ENCODE data around the gene ADRA2B. TPM values are rescaled to one million over a fixed set of nuclear protein-coding genes. Genes with fewer than 3 reads are reported as not detected.

The ADRA2B gene
- total RNA-seq, 1 donor from 2014 or later: 0.14 TPM

- Histone ChIP-seq H3K9me3 (no peaks in the 10 kb centered on the region), H3K36me3 (no peaks in the 10 kb centered on the region), H3K4me1 (no peaks in the 10 kb centered on the region), H3K4me3 (no peak overlapping the region), H3K27ac (no peak overlapping the region), H3K27me3 (no peaks in the 10 kb centered on the region)
- TF ChIP-seq CTCF (IDR thresholded peaks at IDR 0.05): no peak
- ATAC-seq: no peak
- DNase-seq: peak; percentile 47
- intact Hi-C loops (cut with DNase I): no loop called here
These were observed 32.1 kb downstream of the ADRA2B start for GRCh38 chr2:96083989-96084857.

GRCh38 chr2:96083064-96083939, 33.1 kb downstream of the ADRA2B start:
- intact Hi-C loops (cut with DNase I): no loop called here
- H3K27me3 ChIP-seq: no peaks in the 10 kb centered on the region
- no peak overlapping the region for H3K27ac ChIP-seq
- DNase-seq: peak; percentile 53
- peak; percentile 26 for ATAC-seq
- no peaks in the 10 kb centered on the region for H3K9me3 ChIP-seq
- no peaks in the 10 kb centered on the region for H3K36me3 ChIP-seq
- H3K4me1 ChIP-seq: no peaks in the 10 kb centered on the region
- H3K4me3 ChIP-seq: no peak overlapping the region
- TF ChIP-seq CTCF (IDR thresholded peaks at IDR 0.05): no peak

GRCh38 chr2:96082211-96083063, 33.9 kb downstream of the ADRA2B start:
- Histone ChIP-seq H3K4me1 (no peaks in the 10 kb centered on the region), H3K4me3 (no peak overlapping the region), H3K36me3 (no peaks in the 10 kb centered on the region), H3K27me3 (no peaks in the 10 kb centered on the region), H3K9me3 (no peaks in the 10 kb centered on the region), H3K27ac (no peak overlapping the region)
- no peak for TF ChIP-seq CTCF (IDR thresholded peaks at IDR 0.05)
- ATAC-seq (peak; percentile 84), DNase-seq (peak; percentile 47)
- intact Hi-C loops (cut with DNase I): no loop called here

DNA sequence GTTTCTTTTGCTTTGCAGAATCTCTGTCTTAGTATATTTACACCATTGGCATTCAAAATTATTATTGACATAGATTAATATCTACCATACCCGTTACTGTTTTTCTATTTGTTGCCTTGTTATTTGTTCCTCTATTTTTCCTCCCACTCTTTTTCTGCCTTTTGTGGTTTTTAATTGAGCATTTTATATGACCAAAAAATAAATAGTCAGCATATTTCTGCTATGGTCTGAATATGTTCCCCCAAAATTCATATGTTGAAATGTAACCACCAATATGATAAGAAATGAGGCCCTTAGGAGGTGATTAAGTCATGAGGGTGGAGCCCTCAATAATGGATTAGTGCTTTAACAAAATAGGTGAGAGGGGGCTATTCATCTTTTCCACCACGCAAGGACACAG, 35.3 kb downstream of the ADRA2B start:
- Histone ChIP-seq H3K4me3 (no peak overlapping the region), H3K27me3 (no peaks in the 10 kb centered on the region), H3K36me3 (no peaks in the 10 kb centered on the region), H3K9me3 (no peaks in the 10 kb centered on the region), H3K4me1 (no peaks in the 10 kb centered on the region), H3K27ac (no peak overlapping the region)
- intact Hi-C loops (cut with DNase I): no loop called here
- no peak for ATAC-seq
- TF ChIP-seq CTCF (IDR thresholded peaks at IDR 0.05): no peak
- no peak for DNase-seq

DNA sequence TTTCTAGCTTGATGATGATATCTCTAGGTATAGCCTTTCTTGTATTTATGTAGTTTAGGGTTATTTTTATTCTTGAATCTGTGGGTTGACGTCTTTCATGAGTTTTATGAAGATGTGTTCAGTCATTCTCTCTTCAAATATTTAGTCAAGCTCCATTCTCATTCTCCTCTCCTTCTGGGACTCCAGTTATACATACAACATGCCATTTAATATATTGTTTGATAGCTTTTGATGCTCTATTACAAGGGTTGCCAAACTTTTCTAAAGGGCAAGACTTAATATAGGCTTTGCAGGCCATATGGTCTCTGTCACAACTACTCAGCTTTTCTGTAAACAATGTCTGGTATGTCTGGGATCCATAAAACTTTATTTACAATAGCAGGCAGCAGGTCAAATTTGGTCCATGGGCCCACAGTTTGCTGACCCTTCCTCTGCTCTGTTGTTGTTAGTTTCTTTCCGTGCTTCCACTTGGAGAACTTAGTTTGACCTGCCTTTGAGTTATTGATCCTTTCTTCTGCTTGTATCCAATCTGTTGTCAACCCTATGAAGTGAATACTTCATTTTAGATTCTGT, 41.1 kb downstream of the ADRA2B start:
- no peaks in the 10 kb centered on the region for H3K4me1 ChIP-seq
- H3K9me3 ChIP-seq: no peaks in the 10 kb centered on the region
- intact Hi-C loops (cut with DNase I): no loop called here
- ATAC-seq (no peak), DNase-seq (no peak)
- H3K4me3 ChIP-seq: no peak overlapping the region
- no peak overlapping the region for H3K27ac ChIP-seq
- H3K27me3 ChIP-seq: no peaks in the 10 kb centered on the region
- TF ChIP-seq CTCF (IDR thresholded peaks at IDR 0.05): no peak
- H3K36me3 ChIP-seq: no peaks in the 10 kb centered on the region

All from upper lobe of right lung (tissue), 1 donor.